ENCODE data around the gene PCED1B. TPM values are rescaled to one million over a fixed set of nuclear protein-coding genes. Genes with fewer than 3 reads are reported as not detected.

PCED1B gene
- total RNA-seq, 1 experiment from 2014 or later = 0.86 TPM

DNA sequence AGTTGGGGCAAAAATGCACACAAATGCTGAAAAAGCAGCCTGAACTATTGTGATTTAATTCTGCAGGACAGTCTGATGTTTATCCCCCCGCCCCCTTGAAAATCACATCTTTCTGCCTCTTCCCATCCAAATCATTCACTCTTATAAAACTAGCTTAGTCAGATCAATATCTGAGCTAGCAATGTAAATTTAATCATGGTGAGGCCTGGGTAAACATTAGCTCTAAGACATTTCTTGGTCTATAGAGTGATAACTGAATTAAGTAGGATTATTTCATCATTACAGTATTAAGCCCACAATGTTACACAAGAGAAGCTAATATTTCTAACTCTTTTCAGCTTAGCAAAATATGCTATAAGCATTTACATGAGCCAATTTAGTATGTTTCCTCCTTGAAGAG lies 9.1 kb upstream of the PCED1B start (continued):
- TF ChIP-seq, protein P1, sequence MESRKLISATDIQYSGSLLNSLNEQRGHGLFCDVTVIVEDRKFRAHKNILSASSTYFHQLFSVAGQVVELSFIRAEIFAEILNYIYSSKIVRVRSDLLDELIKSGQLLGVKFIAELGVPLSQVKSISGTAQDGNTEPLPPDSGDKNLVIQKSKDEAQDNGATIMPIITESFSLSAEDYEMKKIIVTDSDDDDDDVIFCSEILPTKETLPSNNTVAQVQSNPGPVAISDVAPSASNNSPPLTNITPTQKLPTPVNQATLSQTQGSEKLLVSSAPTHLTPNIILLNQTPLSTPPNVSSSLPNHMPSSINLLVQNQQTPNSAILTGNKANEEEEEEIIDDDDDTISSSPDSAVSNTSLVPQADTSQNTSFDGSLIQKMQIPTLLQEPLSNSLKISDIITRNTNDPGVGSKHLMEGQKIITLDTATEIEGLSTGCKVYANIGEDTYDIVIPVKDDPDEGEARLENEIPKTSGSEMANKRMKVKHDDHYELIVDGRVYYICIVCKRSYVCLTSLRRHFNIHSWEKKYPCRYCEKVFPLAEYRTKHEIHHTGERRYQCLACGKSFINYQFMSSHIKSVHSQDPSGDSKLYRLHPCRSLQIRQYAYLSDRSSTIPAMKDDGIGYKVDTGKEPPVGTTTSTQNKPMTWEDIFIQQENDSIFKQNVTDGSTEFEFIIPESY (IDR thresholded peaks at IDR 0.05; ENCODE audit: extremely low read depth, insufficient replicate concordance, low read length) = no peak
- no peak for TF ChIP-seq SP1 (IDR thresholded peaks at IDR 0.05; ENCODE audit: low read depth)
- no peak for TF ChIP-seq CBX3 (IDR thresholded peaks at IDR 0.05; ENCODE audit: low read depth)
- TF ChIP-seq EZH2phosphoT487 (IDR thresholded peaks at IDR 0.05; ENCODE audit: borderline replicate concordance) = no peak
- no peak for TF ChIP-seq SRF (IDR thresholded peaks at IDR 0.05; ENCODE audit: low read depth)

DNA sequence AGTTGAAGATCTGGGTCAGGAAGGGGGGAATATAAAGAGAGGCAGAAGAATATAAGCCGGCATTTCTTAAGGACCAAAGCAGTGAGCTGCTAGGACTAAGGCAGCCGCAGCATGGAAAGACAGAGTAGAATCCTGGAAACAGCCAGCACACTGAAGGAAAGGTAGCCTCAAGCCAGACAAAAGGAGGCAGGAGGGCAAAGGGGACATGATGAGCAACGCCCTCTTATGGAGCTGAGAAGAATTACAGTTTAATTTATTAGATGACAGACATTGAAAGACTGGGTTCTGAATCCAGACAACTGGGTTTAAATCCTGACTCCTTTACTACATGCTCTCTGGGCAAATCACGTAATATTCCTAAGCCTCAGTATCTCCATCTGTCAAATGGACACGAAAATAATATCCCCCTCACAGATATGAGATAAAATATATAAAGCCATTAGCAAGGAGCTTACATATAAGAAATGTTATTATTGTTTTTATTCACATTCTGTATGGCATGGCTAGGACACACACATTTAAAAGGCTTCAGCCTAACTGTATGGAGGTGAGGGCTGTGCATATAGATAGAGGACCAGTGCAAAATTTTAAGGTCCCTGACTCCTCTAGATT lies 8.1 kb upstream of the PCED1B start:
- peak; percentile 76 for ATAC-seq

More for the DNA sequence above, 8.1 kb upstream of the PCED1B start:
- no peak overlapping the region for H3K4me2 ChIP-seq (ENCODE audit: low read length)
- no peaks in the 10 kb centered on the region for H3K9me2 ChIP-seq (ENCODE audit: insufficient read depth)
- no TSS peak for BruUV-seq (replicated peaks)
- no peaks in the 10 kb centered on the region for H3K36me3 ChIP-seq (ENCODE audit: control insufficient read depth in 1 of 2, insufficient read depth in 2 of 2, low read length in 2 of 2)
- DNase-seq (ENCODE audit: low read depth, low spot score) = no peak
- no peak overlapping the region for H3K9ac ChIP-seq (ENCODE audit: low read length)
- intact Hi-C loops (cut with micrococcal nuclease) = loop anchor here (5.0 kb wide), 1 partner anchor 326 kb away; no protein-coding TSS in a partner anchor
- TF ChIP-seq ZNF274 (IDR thresholded peaks at IDR 0.05; ENCODE audit: low read depth, low read length) = no peak
- TF ChIP-seq, protein P2, sequence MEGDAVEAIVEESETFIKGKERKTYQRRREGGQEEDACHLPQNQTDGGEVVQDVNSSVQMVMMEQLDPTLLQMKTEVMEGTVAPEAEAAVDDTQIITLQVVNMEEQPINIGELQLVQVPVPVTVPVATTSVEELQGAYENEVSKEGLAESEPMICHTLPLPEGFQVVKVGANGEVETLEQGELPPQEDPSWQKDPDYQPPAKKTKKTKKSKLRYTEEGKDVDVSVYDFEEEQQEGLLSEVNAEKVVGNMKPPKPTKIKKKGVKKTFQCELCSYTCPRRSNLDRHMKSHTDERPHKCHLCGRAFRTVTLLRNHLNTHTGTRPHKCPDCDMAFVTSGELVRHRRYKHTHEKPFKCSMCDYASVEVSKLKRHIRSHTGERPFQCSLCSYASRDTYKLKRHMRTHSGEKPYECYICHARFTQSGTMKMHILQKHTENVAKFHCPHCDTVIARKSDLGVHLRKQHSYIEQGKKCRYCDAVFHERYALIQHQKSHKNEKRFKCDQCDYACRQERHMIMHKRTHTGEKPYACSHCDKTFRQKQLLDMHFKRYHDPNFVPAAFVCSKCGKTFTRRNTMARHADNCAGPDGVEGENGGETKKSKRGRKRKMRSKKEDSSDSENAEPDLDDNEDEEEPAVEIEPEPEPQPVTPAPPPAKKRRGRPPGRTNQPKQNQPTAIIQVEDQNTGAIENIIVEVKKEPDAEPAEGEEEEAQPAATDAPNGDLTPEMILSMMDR (IDR thresholded peaks at IDR 0.05 in 2 of 3, conservative IDR thresholded peaks at IDR 0.05 in 1 of 3; ENCODE audit: borderline replicate concordance in 1 of 3, insufficient read depth in 1 of 3, low read depth in 2 of 3, low read length in 2 of 3) = peak; percentile 37 to 69 (median 65); a peak in 5 of 6 replicates
- peak; percentile 57 for TF ChIP-seq RAD21 (IDR thresholded peaks at IDR 0.05; ENCODE audit: low read depth)
- peak overlapping the region; percentile 92 for H2AFZ ChIP-seq (ENCODE audit: low read depth, low read length, poor library complexity, severe bottlenecking)
- no peaks in the 10 kb centered on the region for H3K27me3 ChIP-seq (ENCODE audit: insufficient read depth, low read length)
- H3K4me3 ChIP-seq (replicated peaks in 1 of 2; ENCODE audit: low read depth in 1 of 2, low read length in 2 of 2) = no peak overlapping the region
- H3K4me1 ChIP-seq (ENCODE audit: control insufficient read depth in 1 of 2, insufficient read depth in 2 of 2, low read length in 2 of 2) = no peaks in the 10 kb centered on the region
- no peaks in the 10 kb centered on the region for H3K9me3 ChIP-seq (ENCODE audit: control insufficient read depth in 1 of 2, insufficient read depth in 1 of 2, low read depth in 1 of 2, low read length in 2 of 2)
- ChIA-PET CTCF (interaction anchor here (0.8 to 2.8 kb wide), 16 partner anchors 9 to 999 kb away, joined by 3 to 17 read pairs (median 6); partner anchors contain the start of genes AMIGO2 and PCED1B), POLR2A (no interaction called here), RAD21 (ENCODE audit: low non-redundant PET in 1 of 2, low total read pairs in 2 of 2, uncharacterized antibody in 2 of 2, unreplicated experiment in 2 of 2) (interaction anchor here (0.6 to 0.9 kb wide), 2 partner anchors 28 to 39 kb away, joined by 3 to 5 read pairs; no protein-coding TSS in a partner anchor)
- no peaks in the 10 kb centered on the region for H4K20me1 ChIP-seq (ENCODE audit: insufficient read depth)
- H3K27ac ChIP-seq (ENCODE audit: low read depth, low read length) = no peak overlapping the region
- H3K79me2 ChIP-seq (ENCODE audit: insufficient read depth, low read length) = no peaks in the 10 kb centered on the region

All from HCT116 (cell line).